ENCODE results near the gene PLSCR3. TPM values are rescaled to one million over a fixed set of nuclear protein-coding genes. Genes with fewer than 3 reads are reported as not detected.

The PLSCR3 gene
- total RNA-seq, 1 donor from 2014 or later = 35.5 TPM

DNA sequence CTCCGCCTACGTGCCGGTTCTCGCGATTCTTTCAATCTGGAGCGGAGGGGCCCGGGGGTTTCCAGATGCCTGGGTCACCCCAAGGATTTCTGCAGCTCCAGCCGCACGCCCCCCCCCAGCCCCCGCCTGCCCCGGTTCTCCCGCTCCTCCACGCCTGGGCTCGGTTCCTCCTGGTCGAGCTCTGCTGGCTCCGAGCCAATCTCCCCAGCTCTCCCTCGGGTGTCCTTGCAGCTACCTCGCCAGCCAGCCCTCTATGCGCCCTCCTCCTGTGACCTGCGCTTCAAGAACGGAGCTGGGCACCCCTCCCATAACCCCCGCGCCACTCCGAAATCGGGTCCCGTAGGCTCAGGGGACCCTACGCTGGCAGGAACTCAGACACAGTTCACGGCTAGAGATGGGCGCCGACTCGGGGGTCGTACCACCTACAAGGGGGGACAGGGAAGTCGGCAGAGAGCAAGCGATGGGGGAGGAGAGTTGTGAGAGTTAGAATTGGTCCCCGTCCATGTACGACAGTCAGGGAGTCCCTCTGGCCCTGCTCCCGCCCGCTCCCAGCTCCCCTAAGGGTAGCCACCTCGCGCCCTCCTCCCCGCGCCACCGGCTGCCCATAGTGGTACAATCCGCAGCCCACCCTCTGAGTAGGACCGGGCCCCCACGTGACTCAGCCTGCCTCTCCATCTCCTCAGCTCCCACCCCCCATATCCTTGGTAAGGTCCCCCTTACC lies 45.9 kb upstream of the PLSCR3 start:
- peaks cover 24% of the 10 kb centered on the region for H3K4me1 Mint-ChIP-seq (ENCODE audit: low read depth)
- TF ChIP-seq, protein P1, sequence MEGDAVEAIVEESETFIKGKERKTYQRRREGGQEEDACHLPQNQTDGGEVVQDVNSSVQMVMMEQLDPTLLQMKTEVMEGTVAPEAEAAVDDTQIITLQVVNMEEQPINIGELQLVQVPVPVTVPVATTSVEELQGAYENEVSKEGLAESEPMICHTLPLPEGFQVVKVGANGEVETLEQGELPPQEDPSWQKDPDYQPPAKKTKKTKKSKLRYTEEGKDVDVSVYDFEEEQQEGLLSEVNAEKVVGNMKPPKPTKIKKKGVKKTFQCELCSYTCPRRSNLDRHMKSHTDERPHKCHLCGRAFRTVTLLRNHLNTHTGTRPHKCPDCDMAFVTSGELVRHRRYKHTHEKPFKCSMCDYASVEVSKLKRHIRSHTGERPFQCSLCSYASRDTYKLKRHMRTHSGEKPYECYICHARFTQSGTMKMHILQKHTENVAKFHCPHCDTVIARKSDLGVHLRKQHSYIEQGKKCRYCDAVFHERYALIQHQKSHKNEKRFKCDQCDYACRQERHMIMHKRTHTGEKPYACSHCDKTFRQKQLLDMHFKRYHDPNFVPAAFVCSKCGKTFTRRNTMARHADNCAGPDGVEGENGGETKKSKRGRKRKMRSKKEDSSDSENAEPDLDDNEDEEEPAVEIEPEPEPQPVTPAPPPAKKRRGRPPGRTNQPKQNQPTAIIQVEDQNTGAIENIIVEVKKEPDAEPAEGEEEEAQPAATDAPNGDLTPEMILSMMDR (IDR thresholded peaks at IDR 0.05; ENCODE audit: unreplicated experiment) = no peak
- H3K36me3 Mint-ChIP-seq (ENCODE audit: insufficient read depth) = no peaks in the 10 kb centered on the region
- peak overlapping the region; percentile 88 for H3K4me3 Mint-ChIP-seq (ENCODE audit: low read depth)
- peaks cover 58% of the 10 kb centered on the region for H3K27me3 Mint-ChIP-seq
- DNase-seq (ENCODE audit: low spot score, unreplicated experiment) = no peak
- H3K27ac Mint-ChIP-seq = peak overlapping the region; percentile 88
- no peaks in the 10 kb centered on the region for H3K9me3 Mint-ChIP-seq (ENCODE audit: low read depth)

DNA sequence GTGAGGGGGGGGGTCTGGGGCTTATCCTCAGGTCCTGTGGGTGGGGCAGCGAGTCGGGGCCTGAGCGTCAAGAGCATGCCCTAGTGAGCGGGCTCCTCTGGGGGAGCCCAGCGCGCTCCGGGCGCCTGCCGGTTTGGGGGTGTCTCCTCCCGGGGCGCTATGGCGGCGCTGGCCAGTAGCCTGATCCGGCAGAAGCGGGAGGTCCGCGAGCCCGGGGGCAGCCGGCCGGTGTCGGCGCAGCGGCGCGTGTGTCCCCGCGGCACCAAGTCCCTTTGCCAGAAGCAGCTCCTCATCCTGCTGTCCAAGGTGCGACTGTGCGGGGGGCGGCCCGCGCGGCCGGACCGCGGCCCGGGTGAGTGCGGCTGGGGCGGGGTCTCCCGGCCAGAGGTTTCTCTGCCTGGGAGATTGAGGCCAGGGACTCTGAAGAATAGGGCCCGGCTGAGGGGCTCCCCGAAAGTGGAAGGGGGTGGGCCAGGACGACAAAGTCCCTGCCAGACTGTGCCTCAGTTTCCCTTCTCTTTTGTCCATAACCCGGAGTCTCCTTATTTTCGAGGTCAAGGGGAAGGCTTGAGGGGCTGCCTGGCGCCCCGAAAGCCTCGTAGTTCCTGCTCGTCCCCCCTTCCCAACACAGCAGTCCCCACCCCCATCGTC lies 45.3 kb upstream of the PLSCR3 start, which contains the start of gene FGF11:
TSS of gene FGF11 (plus strand) at position 51 of the 651 bp plus-strand sequence. CDS start at position 160, 109 bp downstream.
- Mint-ChIP-seq H3K36me3 (ENCODE audit: insufficient read depth) (no peaks in the 10 kb centered on the region), H3K9me3 (ENCODE audit: low read depth) (no peaks in the 10 kb centered on the region), H3K4me3 (ENCODE audit: low read depth) (peak within 1 kb of the TSS; percentile 88), H3K27me3 (peaks cover 58% of the 10 kb centered on the region), H3K27ac (peak within 1 kb of the TSS; percentile 88), H3K4me1 (ENCODE audit: low read depth) (peaks cover 23% of the 10 kb centered on the region)
- no peak for DNase-seq (ENCODE audit: low spot score, unreplicated experiment)
- TF ChIP-seq, protein P1 (IDR thresholded peaks at IDR 0.05; ENCODE audit: unreplicated experiment) = no peak

DNA sequence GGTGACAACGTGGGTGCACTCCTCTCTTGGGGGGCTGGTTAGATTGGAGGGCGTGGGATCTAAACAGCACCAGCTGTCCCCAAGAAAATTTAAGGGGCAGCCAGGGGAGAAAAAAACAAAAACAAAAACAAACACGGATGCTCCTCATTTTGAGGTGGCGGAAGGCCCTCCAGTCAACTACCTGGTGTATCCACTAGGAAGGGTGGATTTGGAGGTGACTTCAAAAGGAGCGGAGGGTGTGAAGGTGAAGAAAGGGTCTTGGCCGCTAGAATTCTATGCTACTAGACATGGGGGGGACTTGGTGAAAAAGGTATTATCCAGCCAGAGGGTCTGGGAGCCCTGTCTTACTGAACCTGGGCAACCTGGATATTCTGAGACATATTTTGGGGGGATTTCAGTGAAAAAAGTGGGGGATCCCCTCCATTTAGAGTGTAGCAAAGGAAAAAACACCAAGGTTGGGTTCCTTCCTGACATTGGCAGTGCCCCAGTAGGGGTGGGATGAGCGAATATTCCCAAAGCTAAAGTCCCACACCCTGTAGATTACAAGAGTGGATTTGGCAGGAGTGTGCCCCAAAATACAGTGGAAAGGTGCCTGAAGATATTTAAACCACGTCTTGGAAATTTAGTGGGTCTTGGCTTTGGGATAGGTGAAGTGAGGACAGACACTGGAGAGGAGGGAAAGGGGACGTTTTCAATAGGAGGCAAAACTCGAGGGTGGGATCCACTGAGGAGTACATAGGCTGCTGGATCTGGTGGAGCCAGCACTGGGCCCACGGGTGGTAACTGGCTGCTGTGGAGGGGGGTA lies 44.5 kb upstream of the PLSCR3 start:
- Mint-ChIP-seq H3K27me3 (peaks cover 57% of the 10 kb centered on the region), H3K9me3 (ENCODE audit: low read depth) (no peaks in the 10 kb centered on the region), H3K4me3 (ENCODE audit: low read depth) (peak overlapping the region; percentile 56), H3K4me1 (ENCODE audit: low read depth) (peaks cover 23% of the 10 kb centered on the region), H3K36me3 (ENCODE audit: insufficient read depth) (no peaks in the 10 kb centered on the region), H3K27ac (no peak overlapping the region)
- DNase-seq (ENCODE audit: low spot score, unreplicated experiment) = no peak
- TF ChIP-seq, protein P1 (IDR thresholded peaks at IDR 0.05; ENCODE audit: unreplicated experiment) = no peak

DNA sequence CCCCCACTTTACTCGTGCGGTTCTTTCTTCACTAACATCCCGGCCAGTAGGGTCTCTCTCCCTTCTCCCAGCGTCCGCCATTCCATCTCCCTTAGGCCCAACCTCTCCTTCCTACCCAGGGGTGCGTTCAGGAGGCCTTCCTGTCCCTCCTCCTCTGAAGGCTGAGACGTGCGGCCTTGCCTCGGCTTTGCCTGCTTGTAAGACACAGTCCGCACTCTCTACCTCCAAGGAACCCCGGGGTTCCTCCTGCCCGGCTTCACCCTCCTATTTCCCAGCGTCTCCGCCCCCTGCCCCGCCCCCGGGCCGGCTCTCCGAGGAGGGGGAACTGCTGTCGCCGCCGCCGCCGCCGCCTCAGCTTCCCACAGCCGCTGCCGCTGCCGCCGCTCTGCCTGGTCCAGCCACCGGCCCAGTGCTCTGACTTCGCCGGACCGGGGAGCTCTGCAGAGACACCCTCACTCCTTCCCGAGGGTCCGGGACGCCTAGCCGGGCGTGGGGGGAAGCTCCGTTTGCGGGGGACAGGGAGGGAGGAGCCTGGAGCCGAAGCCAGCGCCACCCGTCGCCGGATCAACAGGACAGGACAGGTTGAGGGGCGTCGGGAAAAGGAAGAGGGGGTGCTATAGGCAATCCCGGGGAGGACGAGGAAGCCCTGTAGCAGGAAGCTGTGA lies 43.8 kb upstream of the PLSCR3 start:
- peaks cover 23% of the 10 kb centered on the region for H3K4me1 Mint-ChIP-seq (ENCODE audit: low read depth)
- peak overlapping the region; percentile 68 for H3K27ac Mint-ChIP-seq
- TF ChIP-seq, protein P1 (IDR thresholded peaks at IDR 0.05; ENCODE audit: unreplicated experiment) = no peak
- DNase-seq (ENCODE audit: low spot score, unreplicated experiment) = no peak
- peaks cover 49% of the 10 kb centered on the region for H3K27me3 Mint-ChIP-seq
- H3K9me3 Mint-ChIP-seq (ENCODE audit: low read depth) = no peaks in the 10 kb centered on the region
- H3K36me3 Mint-ChIP-seq (ENCODE audit: insufficient read depth) = no peaks in the 10 kb centered on the region
- H3K4me3 Mint-ChIP-seq (ENCODE audit: low read depth) = peak overlapping the region; percentile 56
